ENCODE data around the gene ATP5MC2.

The ATP5MC2 gene

GRCh38 chr12:53709671-53710070, 33.8 kb upstream of the ATP5MC2 start:
- H3K27me3 ChIP-seq (ENCODE audit: control insufficient read depth, insufficient read depth, low read length), result no peaks in the 10 kb centered on the region
- no peaks in the 10 kb centered on the region for H3K9me3 ChIP-seq (ENCODE audit: control insufficient read depth, insufficient read depth, low read length)
- no CpG with 5 or more reads among the region's 4 CpGs for WGBS (ENCODE audit: insufficient coverage, insufficient read length)
- DNase-seq (ENCODE audit: low read depth, low spot score), result no peak
- H3K27ac ChIP-seq (ENCODE audit: low read length), result no peak overlapping the region
- H3K4me1 ChIP-seq (ENCODE audit: control insufficient read depth, insufficient read depth, low read length), result no peaks in the 10 kb centered on the region
- H3K4me3 ChIP-seq (ENCODE audit: low read length), result no peak overlapping the region
- H3K36me3 ChIP-seq (ENCODE audit: control insufficient read depth, insufficient read depth, low read length), result no peaks in the 10 kb centered on the region

DNA sequence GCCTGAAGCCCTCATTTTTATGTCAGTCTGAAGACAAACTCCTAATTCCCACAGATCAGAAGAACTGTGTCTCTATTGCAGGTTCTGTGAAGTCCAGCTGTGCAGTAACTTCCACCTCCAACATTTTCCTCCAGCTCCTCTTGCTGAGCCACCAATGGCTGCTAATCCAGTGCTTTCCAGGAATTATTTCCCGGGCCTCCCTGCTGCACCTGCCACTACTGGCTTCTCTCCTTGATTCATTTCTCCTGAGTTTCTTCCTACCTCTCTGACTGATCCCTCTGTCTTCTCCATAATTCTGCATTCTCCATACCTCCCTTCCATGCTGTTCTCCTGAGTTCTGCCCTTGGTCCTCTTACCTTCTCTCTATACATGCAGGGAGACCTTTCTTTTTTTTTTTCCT, 30.2 kb upstream of the ATP5MC2 start:
- no peaks in the 10 kb centered on the region; the same call in 1 of the 2 replicates for H3K27me3 ChIP-seq (ENCODE audit: control insufficient read depth, insufficient read depth, low read length)
- no peak overlapping the region for H3K4me3 ChIP-seq (ENCODE audit: low read length)
- H3K9me3 ChIP-seq (ENCODE audit: control insufficient read depth, insufficient read depth, low read length), result no peaks in the 10 kb centered on the region
- no peak for DNase-seq (ENCODE audit: low read depth, low spot score)
- no peaks in the 10 kb centered on the region for H3K36me3 ChIP-seq (ENCODE audit: control insufficient read depth, insufficient read depth, low read length)
- H3K27ac ChIP-seq (ENCODE audit: low read length), result no peak overlapping the region
- H3K4me1 ChIP-seq (ENCODE audit: control insufficient read depth, insufficient read depth, low read length), result no peaks in the 10 kb centered on the region
- WGBS (ENCODE audit: insufficient coverage, insufficient read length), result no CpG with 5 or more reads among the region's 1 CpG

DNA sequence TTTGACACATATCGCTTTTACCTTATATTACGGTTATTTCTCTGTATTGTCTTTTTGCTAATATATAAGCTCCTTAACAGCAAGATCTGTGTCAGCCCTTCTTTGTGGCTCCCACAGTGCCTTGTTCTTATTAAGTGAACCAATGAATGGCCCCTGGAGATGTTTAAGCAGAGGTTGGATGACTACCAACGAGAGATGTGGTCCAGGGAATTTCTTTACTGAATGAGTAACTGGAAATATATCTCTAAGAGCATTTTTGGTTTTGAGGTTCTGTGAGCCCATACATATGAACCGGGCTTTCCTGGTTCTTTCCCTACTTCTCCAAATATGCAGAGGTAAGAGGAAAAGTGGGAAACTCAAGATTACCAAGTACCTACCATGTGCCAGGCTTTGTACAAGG, 27.9 kb upstream of the ATP5MC2 start:
- Histone ChIP-seq H3K9me3 (ENCODE audit: control insufficient read depth, insufficient read depth, low read length) (no peaks in the 10 kb centered on the region), H3K27me3 (ENCODE audit: control insufficient read depth, insufficient read depth, low read length) (no peaks in the 10 kb centered on the region; the same call in 1 of the 2 replicates), H3K4me1 (ENCODE audit: control insufficient read depth, insufficient read depth, low read length) (no peaks in the 10 kb centered on the region), H3K27ac (ENCODE audit: low read length) (no peak overlapping the region), H3K36me3 (ENCODE audit: control insufficient read depth, insufficient read depth, low read length) (no peaks in the 10 kb centered on the region), H3K4me3 (ENCODE audit: low read length) (no peak overlapping the region)
- DNase-seq (ENCODE audit: low read depth, low spot score), result no peak
- no CpG with 5 or more reads among the region's 4 CpGs for WGBS (ENCODE audit: insufficient coverage, insufficient read length)

DNA sequence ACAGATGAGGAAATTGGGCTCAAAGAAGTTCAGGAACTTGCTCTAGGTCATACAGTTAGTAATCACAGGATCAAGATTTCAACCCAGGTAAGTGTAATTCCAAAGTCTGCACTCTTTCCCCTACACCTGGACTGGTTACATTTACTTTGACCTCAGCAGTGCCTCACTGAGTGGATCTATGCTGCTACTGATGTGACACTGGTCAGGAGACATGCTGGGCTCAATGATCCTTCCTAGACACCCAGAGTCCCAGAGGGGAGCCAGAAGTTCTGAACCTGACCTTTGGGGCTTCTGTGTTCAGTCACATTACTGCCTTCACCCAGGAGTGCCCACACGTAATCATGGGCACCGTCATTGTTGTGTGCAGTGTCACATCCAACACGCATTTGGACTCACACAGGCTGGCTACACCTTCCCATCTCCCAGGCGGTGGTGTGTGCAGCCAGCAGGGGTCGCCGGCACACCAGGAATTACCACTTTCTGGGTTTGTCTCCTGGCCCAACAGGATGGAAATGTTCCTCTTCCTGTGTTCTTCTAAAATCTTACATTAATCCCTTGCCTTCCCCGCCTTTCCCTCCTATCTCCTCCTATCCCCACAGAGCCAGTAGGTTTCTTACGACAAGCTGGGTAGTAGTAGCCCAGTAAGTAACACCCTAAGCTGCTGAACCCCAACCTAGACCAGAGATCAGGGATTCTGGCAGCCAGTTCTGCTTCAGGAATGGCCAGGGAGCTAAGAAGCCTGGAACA, 25.8 kb upstream of the ATP5MC2 start:
- Histone ChIP-seq H3K27me3 (ENCODE audit: control insufficient read depth, insufficient read depth, low read length) (no peaks in the 10 kb centered on the region; the same call in 1 of the 2 replicates), H3K36me3 (ENCODE audit: control insufficient read depth, insufficient read depth, low read length) (no peaks in the 10 kb centered on the region), H3K27ac (ENCODE audit: low read length) (no peak overlapping the region), H3K9me3 (ENCODE audit: control insufficient read depth, insufficient read depth, low read length) (no peaks in the 10 kb centered on the region), H3K4me3 (ENCODE audit: low read length) (no peak overlapping the region), H3K4me1 (ENCODE audit: control insufficient read depth, insufficient read depth, low read length) (no peaks in the 10 kb centered on the region)
- peak; percentile 68 for DNase-seq (ENCODE audit: low read depth, low spot score)
- no CpG with 5 or more reads among the region's 8 CpGs for WGBS (ENCODE audit: insufficient coverage, insufficient read length)

DNA sequence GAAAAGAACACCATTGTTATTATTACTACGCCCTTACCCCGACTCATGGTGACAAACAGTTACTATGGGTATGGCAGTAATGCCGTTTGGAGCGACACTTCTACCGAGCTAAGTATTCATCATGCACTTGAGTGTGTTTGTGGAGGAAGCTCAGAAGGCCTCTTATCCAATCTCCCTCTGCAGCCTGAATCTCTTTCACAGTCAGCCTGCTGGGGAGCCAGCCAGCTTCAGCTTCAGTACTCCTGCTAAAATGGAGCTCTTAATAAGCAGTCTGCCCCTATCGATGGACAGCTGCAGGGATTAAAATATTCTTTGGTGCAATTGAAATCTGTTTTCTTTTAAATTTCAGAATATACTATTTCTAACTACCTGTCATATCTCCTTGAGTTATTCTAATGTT, 24.7 kb upstream of the ATP5MC2 start:
- no peak for DNase-seq (ENCODE audit: low read depth, low spot score)
- Histone ChIP-seq H3K4me3 (ENCODE audit: low read length) (no peak overlapping the region), H3K36me3 (ENCODE audit: control insufficient read depth, insufficient read depth, low read length) (no peaks in the 10 kb centered on the region), H3K4me1 (ENCODE audit: control insufficient read depth, insufficient read depth, low read length) (no peaks in the 10 kb centered on the region), H3K27me3 (ENCODE audit: control insufficient read depth, insufficient read depth, low read length) (no peaks in the 10 kb centered on the region; the same call in 1 of the 2 replicates), H3K9me3 (ENCODE audit: control insufficient read depth, insufficient read depth, low read length) (no peaks in the 10 kb centered on the region), H3K27ac (ENCODE audit: low read length) (no peak overlapping the region)
- WGBS (ENCODE audit: insufficient coverage, insufficient read length), result no CpG with 5 or more reads among the region's 6 CpGs

GRCh38 chr12:53699678-53700025, 23.8 kb upstream of the ATP5MC2 start:
- Histone ChIP-seq H3K9me3 (ENCODE audit: control insufficient read depth, insufficient read depth, low read length) (no peaks in the 10 kb centered on the region), H3K36me3 (ENCODE audit: control insufficient read depth, insufficient read depth, low read length) (no peaks in the 10 kb centered on the region), H3K4me1 (ENCODE audit: control insufficient read depth, insufficient read depth, low read length) (peaks cover 2% of the 10 kb centered on the region; the same call in 1 of the 2 replicates), H3K27me3 (ENCODE audit: control insufficient read depth, insufficient read depth, low read length) (no peaks in the 10 kb centered on the region; the same call in 1 of the 2 replicates), H3K4me3 (ENCODE audit: low read length) (no peak overlapping the region), H3K27ac (ENCODE audit: low read length) (no peak overlapping the region)
- no peak for DNase-seq (ENCODE audit: low read depth, low spot score)
- WGBS (ENCODE audit: insufficient coverage, insufficient read length), result no CpG with 5 or more reads among the region's 5 CpGs

GRCh38 chr12:53698948-53699677, 23.2 kb upstream of the ATP5MC2 start:
- no peak overlapping the region for H3K4me3 ChIP-seq (ENCODE audit: low read length)
- H3K36me3 ChIP-seq (ENCODE audit: control insufficient read depth, insufficient read depth, low read length), result no peaks in the 10 kb centered on the region
- WGBS (ENCODE audit: insufficient coverage, insufficient read length), result no CpG with 5 or more reads among the region's 3 CpGs
- H3K4me1 ChIP-seq (ENCODE audit: control insufficient read depth, insufficient read depth, low read length), result peaks cover 4% of the 10 kb centered on the region; the same call in 1 of the 2 replicates
- no peak overlapping the region for H3K27ac ChIP-seq (ENCODE audit: low read length)
- DNase-seq (ENCODE audit: low read depth, low spot score), result no peak
- no peaks in the 10 kb centered on the region for H3K9me3 ChIP-seq (ENCODE audit: control insufficient read depth, insufficient read depth, low read length)
- no peaks in the 10 kb centered on the region; the same call in 1 of the 2 replicates for H3K27me3 ChIP-seq (ENCODE audit: control insufficient read depth, insufficient read depth, low read length)

GRCh38 chr12:53696655-53697331, 20.9 kb upstream of the ATP5MC2 start:
- H3K27ac ChIP-seq (ENCODE audit: low read length), result no peak overlapping the region
- H3K4me3 ChIP-seq (ENCODE audit: low read length), result peak overlapping the region; percentile 16; the same call in 1 of the 2 replicates
- no peak for DNase-seq (ENCODE audit: low read depth, low spot score)
- no peaks in the 10 kb centered on the region for H3K9me3 ChIP-seq (ENCODE audit: control insufficient read depth, insufficient read depth, low read length)
- H3K4me1 ChIP-seq (ENCODE audit: control insufficient read depth, insufficient read depth, low read length), result peaks cover 4% of the 10 kb centered on the region; the same call in 1 of the 2 replicates
- WGBS (ENCODE audit: insufficient coverage, insufficient read length), result no CpG with 5 or more reads among the region's 24 CpGs
- H3K36me3 ChIP-seq (ENCODE audit: control insufficient read depth, insufficient read depth, low read length), result no peaks in the 10 kb centered on the region
- no peaks in the 10 kb centered on the region; the same call in 1 of the 2 replicates for H3K27me3 ChIP-seq (ENCODE audit: control insufficient read depth, insufficient read depth, low read length)

GRCh38 chr12:53696285-53696654, 20.4 kb upstream of the ATP5MC2 start:
- no peak overlapping the region for H3K27ac ChIP-seq (ENCODE audit: low read length)
- H3K4me1 ChIP-seq (ENCODE audit: control insufficient read depth, insufficient read depth, low read length), result peaks cover 4% of the 10 kb centered on the region; the same call in 1 of the 2 replicates
- H3K4me3 ChIP-seq (ENCODE audit: low read length), result peak overlapping the region; percentile 16; the same call in 1 of the 2 replicates
- no peaks in the 10 kb centered on the region for H3K36me3 ChIP-seq (ENCODE audit: control insufficient read depth, insufficient read depth, low read length)
- WGBS (ENCODE audit: insufficient coverage, insufficient read length), result no CpG with 5 or more reads among the region's 11 CpGs
- H3K9me3 ChIP-seq (ENCODE audit: control insufficient read depth, insufficient read depth, low read length), result no peaks in the 10 kb centered on the region
- DNase-seq (ENCODE audit: low read depth, low spot score), result peak; percentile 94
- H3K27me3 ChIP-seq (ENCODE audit: control insufficient read depth, insufficient read depth, low read length), result no peaks in the 10 kb centered on the region; the same call in 1 of the 2 replicates

Data from iPS DF 6.9 (cell line).